HuH-7.5 (cell line): ENCODE measurements around the gene CHKA.
A peak's percentile ranks its signal among the peaks of the same experiment; 100 is the strongest.

ENCODE experiments used
- DNase-seq: peaks from one replicate; pipeline ENCODE4 v3.0.0; 2011; ENCODE audit warnings: low spot score

CHKA gene

DNA sequence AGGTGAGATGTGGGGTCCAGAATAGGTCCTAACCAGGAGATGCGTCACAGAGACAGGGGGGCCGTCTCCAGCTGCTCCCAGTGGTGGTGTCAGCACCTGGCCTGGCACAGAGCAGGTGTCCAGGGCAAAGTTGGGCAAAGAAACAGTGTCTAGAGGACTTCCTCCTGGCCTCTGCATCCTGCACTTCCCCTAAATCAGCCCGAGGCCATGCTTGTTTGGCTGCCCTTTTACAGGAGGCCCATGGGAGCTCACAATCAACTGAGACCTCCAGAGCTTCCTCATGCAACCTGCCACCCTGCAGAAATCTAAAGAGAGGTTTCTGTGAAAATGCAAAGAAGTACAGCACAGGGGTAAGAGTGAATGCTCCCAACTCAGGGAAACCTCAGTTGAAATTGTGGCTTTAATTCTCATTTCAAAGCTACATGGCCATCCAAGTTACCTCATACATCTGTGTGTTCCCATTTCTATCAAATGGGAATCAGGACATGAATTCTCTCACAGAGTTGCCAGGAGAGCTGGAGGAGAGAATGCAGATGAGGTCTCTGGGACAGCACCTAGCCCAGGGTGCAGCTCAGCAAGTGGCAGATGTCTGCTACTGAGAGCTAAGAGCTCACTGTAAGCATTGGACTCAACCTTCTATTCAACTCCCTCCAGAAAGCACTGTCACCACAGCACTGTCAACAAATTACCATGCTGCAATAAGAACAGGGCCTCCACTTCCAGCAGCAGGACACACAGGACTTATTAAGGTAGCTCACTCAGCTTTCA is 49.7 kb downstream of the CHKA start:
- DNase-seq, result no peak

DNA sequence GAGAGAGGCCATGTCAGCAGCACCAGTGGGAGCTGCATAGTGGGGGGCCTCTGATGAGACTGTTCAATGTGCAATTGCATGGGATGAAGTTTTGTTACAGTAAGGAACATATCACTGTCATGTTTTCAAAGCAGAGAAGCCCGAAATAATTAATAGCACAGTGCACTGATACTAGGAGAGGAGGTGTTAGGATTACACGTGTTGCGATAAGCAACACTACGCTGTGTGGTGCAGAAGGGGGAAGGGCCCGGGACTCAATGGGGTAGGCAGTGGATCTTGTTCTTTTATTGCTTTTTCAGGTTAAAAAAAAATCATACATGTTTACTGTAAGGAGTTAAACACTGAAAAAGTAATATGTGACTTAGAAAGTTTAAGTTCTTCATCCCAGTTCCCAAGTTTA is 53.2 kb downstream of the CHKA start:
- no peak for DNase-seq

DNA sequence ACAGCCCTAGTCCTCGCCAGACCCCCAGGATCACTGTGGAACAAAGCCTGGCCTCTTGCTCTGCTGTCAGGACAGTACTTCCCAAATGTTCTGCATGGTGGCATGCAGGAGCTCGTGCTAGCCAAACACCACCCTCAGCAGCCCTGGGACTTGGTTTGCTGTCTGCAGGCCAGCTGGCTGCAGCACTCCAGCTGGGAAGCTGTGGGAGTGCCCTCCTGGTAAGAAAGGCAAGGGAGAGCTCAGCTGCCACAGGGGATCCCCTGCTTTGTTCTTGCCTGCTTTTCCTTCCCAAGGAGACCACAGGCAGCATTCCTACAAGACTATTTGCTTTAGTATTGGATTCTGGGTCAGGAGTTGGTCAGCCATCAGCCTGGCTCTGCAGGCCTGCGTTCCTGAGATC is 54.4 kb downstream of the CHKA start:
- DNase-seq, result no peak

- no peak for DNase-seq
Measured at GRCh38 chr11:68065841-68066240, 55.3 kb downstream of the CHKA start.

- no peak for DNase-seq
Measured at GRCh38 chr11:68064926-68065325, 56.3 kb downstream of the CHKA start.

- no peak for DNase-seq
Measured at GRCh38 chr11:68061508-68061907, 59.7 kb downstream of the CHKA start.

GRCh38 chr11:68057807-68058206 is 63.4 kb downstream of the CHKA start:
- no peak for DNase-seq

GRCh38 chr11:68056317-68057285 is 64.6 kb downstream of the CHKA start:
- no peak for DNase-seq

DNA sequence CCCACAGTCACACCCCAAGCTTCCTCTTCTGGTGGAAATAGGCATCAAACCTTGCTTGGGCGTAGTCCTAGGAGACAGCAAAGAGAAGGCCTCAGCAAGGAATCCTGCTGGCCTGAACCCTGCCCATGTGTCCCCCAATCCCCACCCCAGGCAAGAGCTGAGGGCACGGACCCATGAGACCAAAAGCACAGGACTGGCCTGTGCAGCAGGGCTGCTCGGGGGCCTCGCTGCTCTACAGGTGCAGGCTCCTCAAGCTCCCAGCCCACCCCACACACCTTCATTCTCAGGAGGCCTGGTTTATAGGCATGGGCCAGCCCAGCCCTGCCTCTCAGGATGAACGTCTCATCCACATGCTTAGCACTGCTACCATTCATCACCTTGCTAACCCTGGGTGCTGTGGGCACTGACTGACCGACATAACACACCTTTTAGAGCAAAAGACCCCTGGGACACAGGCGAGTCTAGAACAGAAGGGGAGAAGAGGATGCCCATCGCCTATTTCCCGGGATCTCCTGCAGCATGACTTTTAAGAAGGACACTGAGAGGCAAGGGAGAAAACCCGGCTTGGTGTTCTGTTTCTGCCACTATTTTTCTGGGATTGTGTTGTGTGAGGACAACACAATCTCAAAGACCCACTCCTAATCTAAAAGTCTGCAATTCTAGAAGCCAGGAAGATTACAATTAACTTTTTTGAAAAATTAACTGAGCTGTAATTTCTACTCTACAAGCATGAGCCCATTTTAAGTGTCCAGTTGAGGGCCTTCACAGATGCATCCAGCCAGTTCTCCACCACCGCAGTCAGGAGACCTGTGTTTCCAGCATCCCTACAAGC is 67.0 kb downstream of the CHKA start:
- DNase-seq, result no peak

GRCh38 chr11:68053117-68053516 is 68.1 kb downstream of the CHKA start:
- DNase-seq, result peak; percentile 44

DNA sequence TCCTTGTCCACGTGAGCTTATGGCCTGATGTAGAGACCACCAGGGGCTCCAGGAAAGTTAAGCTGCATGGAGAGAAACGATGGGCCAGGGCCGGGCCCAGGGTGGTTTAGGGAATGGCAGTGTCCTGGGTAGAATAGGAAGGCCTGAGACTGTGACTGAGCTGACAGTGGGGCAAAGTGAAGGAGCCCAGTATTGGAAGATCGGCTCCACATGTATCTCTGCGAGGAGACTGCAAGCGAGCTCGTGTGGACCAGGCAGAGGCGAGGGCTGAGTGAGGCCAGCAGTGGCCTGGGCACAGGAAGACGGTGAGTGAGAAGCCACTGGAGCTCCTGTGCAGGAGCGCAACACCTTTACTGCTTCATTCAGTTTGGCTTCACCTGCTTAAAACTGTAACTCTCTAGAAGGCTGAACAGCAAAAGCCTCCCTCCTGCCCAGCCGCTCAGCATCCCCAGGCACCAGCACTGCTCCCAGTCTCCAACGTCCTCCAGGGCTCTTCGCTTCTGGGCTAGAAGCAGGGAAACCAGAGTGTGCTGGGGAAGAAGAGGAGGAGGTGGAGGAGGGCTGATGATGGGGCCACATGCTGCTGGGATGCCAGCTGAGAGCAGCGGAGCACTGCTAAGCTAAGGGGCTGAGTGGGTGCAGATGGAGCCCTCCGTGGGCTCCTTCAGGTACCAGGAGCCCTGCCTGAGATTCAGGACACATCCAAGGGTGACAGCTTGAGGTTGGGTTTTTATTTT is 68.9 kb downstream of the CHKA start:
- DNase-seq, result peak; percentile 43

- DNase-seq, result peak; percentile 74
Measured at GRCh38 chr11:68051191-68052136, 69.7 kb downstream of the CHKA start.

GRCh38 chr11:68050371-68050841 is 70.8 kb downstream of the CHKA start:
- peak; percentile 52 for DNase-seq

GRCh38 chr11:68049509-68050370 is 71.4 kb downstream of the CHKA start:
- peak; percentile 43 for DNase-seq

- peak; percentile 42 for DNase-seq
Measured at GRCh38 chr11:68048681-68049508, 72.3 kb downstream of the CHKA start.

DNA sequence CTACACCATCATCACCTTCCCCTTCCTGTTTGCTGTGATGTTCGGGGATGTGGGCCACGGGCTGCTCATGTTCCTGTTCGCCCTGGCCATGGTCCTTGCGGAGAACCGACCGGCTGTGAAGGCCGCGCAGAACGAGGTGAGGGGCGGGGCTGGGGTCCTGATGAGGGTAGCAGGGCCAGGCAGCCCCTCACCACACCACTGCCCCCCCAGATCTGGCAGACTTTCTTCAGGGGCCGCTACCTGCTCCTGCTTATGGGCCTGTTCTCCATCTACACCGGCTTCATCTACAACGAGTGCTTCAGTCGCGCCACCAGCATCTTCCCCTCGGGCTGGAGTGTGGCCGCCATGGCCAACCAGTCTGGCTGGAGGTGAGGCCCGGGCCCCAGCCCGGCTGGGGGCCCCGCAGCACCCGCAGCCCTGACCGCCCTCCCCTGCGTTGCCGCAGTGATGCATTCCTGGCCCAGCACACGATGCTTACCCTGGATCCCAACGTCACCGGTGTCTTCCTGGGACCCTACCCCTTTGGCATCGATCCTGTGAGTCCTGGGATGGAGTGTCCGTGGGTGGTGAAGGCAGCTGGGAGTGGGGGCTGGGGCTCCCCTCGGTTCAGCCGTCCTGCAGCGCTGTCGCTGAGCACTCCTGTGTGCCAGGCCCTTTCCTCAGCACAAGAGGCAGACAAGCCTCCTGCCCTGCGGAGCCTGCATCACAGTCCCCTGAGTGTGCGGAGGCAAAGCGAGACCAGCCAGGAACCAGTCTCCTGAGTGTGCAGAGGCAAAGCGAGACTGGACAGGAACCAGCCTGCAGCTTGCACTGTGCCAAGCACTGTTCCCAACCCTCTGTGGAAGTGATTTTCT is 73.5 kb downstream of the CHKA start:
- DNase-seq, result peak; percentile 53

GRCh38 chr11:68044898-68045351 is 76.3 kb downstream of the CHKA start:
- peak; percentile 56 for DNase-seq
